NCI-H510A (cell line): ENCODE results near the gene METAP1D.

Experiments
- DNase-seq: peaks from one replicate; lab custom pipeline; 2025; lab: John Stamatoyannopoulos, UW

Gene METAP1D

GRCh38 chr2:172091761-172092566, 92.2 kb downstream of the METAP1D start:
- no peak for DNase-seq

GRCh38 chr2:172092716-172093415, 93.1 kb downstream of the METAP1D start:
- DNase-seq = no peak

- no peak for DNase-seq
Measured at GRCh38 chr2:172093416-172094293, 93.9 kb downstream of the METAP1D start.

- DNase-seq = no peak
Measured at GRCh38 chr2:172094294-172095145, 94.8 kb downstream of the METAP1D start.

- DNase-seq = peak; percentile 50
Measured at GRCh38 chr2:172095146-172095904, 95.6 kb downstream of the METAP1D start.

GRCh38 chr2:172095905-172096625, 96.3 kb downstream of the METAP1D start:
- DNase-seq = no peak

- peak; percentile 15 for DNase-seq
Measured at GRCh38 chr2:172096626-172097547, 97.1 kb downstream of the METAP1D start.

GRCh38 chr2:172097557-172098131, 97.9 kb downstream of the METAP1D start:
- DNase-seq = no peak

GRCh38 chr2:172098287-172098649, 98.5 kb downstream of the METAP1D start:
- no peak for DNase-seq

GRCh38 chr2:172098650-172099471, 99.1 kb downstream of the METAP1D start:
- DNase-seq = no peak

- DNase-seq = no peak
Measured at GRCh38 chr2:172099472-172100079, 99.8 kb downstream of the METAP1D start.

GRCh38 chr2:172100080-172100934, 100.6 kb downstream of the METAP1D start:
- DNase-seq = no peak

- no peak for DNase-seq
Measured at GRCh38 chr2:172100935-172101820, 101.4 kb downstream of the METAP1D start.

- DNase-seq = peak; percentile 55
Measured at GRCh38 chr2:172101821-172102390, 102.2 kb downstream of the METAP1D start.
